Measurements from ENCODE around the gene SLC25A40.

GRCh38 chr7:87876040-87876868 lies at the start of gene SLC25A40, which contains the start of gene DBF4:
- TF ChIP-seq CTCF (conservative IDR thresholded peaks at IDR 0.05; ENCODE audit: low read depth, low read length) (no peak), EZH2 (IDR thresholded peaks at IDR 0.05; ENCODE audit: low read length, unreplicated experiment) (no peak)
